GM19438 (cell line): ENCODE data around the gene WDR82.
A peak's percentile ranks its signal among the peaks of the same experiment; 100 is the strongest.

Experiments
- ATAC-seq: cut with Tn5 transposase; IDR thresholded peaks from one replicate; pipeline ENCODE4 v1.9.1; 2021; ENCODE audit warnings: low read depth; ENCODE audit not compliant: unreplicated experiment

The WDR82 gene

GRCh38 chr3:52228266-52228665 is 50.2 kb downstream of the WDR82 start:
- no peak for ATAC-seq

GRCh38 chr3:52227766-52228165 is 50.7 kb downstream of the WDR82 start:
- no peak for ATAC-seq

- no peak for ATAC-seq
These were observed 51.3 kb downstream of the WDR82 start for GRCh38 chr3:52227117-52227516.

- ATAC-seq: peak; percentile 5
These were observed 52.1 kb downstream of the WDR82 start for GRCh38 chr3:52226229-52226817.

- ATAC-seq: peak; percentile 82
These were observed 52.8 kb downstream of the WDR82 start, which contains the start of gene TLR9 for GRCh38 chr3:52225452-52226228. TSS of gene TLR9 (minus strand) at chr3:52225645. CDS start at chr3:52225529, 116 bp downstream.

- no peak for ATAC-seq
These were observed 54.7 kb downstream of the WDR82 start for GRCh38 chr3:52223449-52224408.

- ATAC-seq: no peak
These were observed 55.9 kb downstream of the WDR82 start for GRCh38 chr3:52222319-52223221.

GRCh38 chr3:52221563-52222318 is 56.7 kb downstream of the WDR82 start:
- no peak for ATAC-seq

GRCh38 chr3:52221141-52221562 is 57.3 kb downstream of the WDR82 start:
- ATAC-seq: no peak

- peak; percentile 49 for ATAC-seq
These were observed 57.9 kb downstream of the WDR82 start for GRCh38 chr3:52220380-52221026.

GRCh38 chr3:52218937-52219650 is 59.4 kb downstream of the WDR82 start:
- no peak for ATAC-seq

GRCh38 chr3:52218454-52218853 is 60.0 kb downstream of the WDR82 start:
- no peak for ATAC-seq

GRCh38 chr3:52218026-52218425 is 60.4 kb downstream of the WDR82 start:
- ATAC-seq: no peak

- no peak for ATAC-seq
These were observed 61.0 kb downstream of the WDR82 start for GRCh38 chr3:52217409-52217805.

- ATAC-seq: no peak
These were observed 61.7 kb downstream of the WDR82 start for GRCh38 chr3:52216585-52217408.

GRCh38 chr3:52215351-52215750 is 63.1 kb downstream of the WDR82 start:
- ATAC-seq: no peak

- ATAC-seq: no peak
These were observed 64.5 kb downstream of the WDR82 start for GRCh38 chr3:52213901-52214300.
